Activated CD4-positive, alpha-beta T cell treated with anti-CD3 and anti-CD28 coated beads, Interleukin-2, Interleukin-6, amounts not matched to agents 100 ng/mL and 50 ng/mL, durations not matched to agents 16 hours and 8 hours (primary cell): ENCODE data around the gene MAJIN.
A peak's percentile ranks its signal among the peaks of the same experiment; 100 is the strongest.
"Not testable (repeated sequence)": the region's sequence is repeated elsewhere in the genome, so short reads cannot be mapped to it uniquely, and the experiment has no call there.

Source experiments
- DNase-seq: peaks from one replicate; pipeline ENCODE4 v3.0.0-alpha.2; 2020

The MAJIN gene

DNA sequence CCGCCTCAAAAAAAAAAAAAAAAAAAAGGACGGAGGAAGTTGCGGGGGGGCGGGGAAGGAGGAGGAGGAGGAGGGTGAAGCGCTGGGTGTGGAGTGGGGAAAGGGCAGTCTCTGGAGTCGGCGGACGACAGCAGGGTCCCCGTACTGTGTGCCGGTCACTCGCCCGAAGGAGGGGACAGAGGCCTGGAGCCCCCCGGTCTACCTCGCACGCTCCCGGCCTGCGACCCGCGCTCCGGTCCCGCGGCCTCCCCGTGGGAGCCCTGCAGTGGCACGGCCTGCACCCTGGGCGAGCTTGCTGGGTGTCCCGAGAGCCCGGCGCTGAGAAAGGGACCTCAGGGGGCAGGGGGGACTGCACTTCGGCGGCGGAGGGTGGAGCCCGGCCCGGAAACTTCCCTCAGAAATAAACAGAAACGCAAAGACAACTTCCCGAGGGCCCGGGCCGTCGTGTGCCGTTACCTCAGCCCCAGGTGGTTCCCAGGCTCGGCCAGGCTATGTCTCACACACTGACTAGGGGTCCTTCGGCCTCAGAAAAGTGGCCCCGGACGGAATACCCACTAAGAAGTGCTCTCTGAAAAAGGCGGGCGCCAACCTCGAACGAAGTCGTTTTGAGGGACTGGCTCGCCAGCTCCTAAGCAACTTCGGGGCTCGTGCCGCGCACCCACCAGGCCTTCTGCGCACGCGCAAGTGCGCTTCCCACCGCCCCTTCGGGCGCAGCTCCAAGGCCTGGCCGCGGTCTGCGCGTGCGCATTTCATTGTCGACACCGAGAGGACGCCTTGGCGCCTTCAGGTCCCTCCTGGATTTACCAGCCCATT, at the start of gene MAJIN:
Gene MAJIN, minus strand, starts transcription at position 688 of the 813 bp plus-strand sequence. CDS start 12,703 bp downstream, outside the sequence.
- DNase-seq, result peak; percentile 94

- DNase-seq, result no peak
Observed at GRCh38 chr11:65021509-65021908, 49.6 kb upstream of the MAJIN start.

DNA sequence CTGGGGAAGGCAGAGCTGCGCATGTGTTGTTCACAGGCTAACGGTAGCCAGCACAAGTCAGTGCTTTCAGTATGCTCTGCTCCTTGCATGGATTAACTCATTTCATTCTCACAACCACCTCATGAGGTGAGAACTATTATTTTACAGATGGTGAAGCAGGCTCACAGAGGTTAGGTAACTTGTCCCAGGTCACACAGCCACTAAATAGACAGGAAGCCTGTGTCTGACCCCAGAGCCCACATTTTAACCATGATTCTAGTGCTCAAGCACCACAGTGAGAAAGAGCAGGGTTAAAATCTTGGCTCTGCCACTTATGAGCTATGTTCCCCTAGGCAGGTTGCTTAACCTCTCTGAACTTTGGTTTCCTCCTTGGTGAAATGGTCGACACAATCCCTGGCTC, 49.1 kb upstream of the MAJIN start:
- DNase-seq, result no peak

- no peak for DNase-seq
Observed at GRCh38 chr11:65019824-65020223, 47.9 kb upstream of the MAJIN start.

GRCh38 chr11:65017937-65018336, 46.0 kb upstream of the MAJIN start:
- DNase-seq, result no peak

DNA sequence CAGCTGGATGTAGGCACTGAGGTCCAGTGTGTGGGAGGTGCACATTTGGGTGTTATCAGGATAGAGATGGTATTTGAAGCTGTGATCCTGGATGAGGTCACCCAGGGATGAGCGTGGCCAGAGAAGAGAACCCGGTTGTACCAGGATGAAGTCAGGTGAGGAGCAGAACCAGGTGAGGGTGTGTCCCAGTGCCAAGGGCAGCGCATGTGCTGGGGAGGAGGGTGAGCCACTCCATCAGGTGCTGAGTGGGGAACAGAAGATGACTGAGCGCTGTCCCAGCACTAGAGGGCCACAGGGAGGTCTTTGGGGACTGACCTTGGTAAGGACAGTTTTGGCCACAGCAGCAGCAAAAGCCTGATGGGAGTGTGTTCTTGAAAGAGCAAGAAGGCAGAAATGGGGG, 44.8 kb upstream of the MAJIN start:
- DNase-seq, result no peak

- DNase-seq, result no peak
Observed at GRCh38 chr11:65014726-65015227, 42.9 kb upstream of the MAJIN start.

DNA sequence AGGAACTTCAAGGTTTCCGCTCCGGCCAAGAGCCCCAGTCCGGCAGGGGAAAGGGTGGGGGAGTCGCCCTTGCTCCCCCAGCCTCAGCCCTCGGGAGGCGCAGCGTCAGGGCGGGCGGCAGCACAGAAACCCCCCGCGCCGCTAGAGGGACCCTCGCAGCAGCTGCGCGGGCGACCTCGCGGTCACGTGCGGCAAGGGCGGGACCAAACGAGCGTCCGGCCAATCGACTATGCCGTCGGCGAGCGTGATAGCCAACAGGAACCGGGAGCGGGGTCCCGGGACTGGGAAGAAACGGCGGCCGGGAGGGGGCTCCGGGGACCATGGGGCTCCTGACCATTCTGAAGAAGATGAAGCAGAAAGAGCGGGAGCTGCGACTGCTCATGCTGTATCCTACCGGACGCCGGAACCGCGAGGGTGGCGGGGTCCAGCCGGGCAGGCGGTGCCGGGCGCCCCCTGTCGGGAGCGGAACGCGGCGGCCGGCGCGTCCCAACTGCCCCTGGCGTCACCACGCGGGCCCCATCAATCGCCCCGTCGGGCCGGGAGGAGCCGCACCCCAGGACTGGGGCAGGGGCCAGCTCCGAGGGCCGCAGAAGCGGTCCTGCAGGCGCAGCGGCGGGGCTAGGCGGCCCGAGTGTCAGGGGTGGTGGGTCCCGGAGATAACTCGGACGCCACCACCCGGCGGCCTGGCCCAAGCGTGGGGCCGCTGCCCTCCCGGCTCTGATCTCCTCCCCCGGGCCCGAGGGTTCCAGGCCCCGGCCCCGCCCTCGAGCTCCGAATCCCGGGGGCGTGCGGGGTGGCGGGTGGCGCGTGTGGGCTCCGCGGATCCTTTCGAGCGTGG, 42.2 kb upstream of the MAJIN start, which contains the start of gene ARL2:
Gene ARL2, plus strand, starts transcription at position 273 of the 838 bp plus-strand sequence. Its CDS starts 48 bp downstream, at position 321.
- DNase-seq, result peak; percentile 93

DNA sequence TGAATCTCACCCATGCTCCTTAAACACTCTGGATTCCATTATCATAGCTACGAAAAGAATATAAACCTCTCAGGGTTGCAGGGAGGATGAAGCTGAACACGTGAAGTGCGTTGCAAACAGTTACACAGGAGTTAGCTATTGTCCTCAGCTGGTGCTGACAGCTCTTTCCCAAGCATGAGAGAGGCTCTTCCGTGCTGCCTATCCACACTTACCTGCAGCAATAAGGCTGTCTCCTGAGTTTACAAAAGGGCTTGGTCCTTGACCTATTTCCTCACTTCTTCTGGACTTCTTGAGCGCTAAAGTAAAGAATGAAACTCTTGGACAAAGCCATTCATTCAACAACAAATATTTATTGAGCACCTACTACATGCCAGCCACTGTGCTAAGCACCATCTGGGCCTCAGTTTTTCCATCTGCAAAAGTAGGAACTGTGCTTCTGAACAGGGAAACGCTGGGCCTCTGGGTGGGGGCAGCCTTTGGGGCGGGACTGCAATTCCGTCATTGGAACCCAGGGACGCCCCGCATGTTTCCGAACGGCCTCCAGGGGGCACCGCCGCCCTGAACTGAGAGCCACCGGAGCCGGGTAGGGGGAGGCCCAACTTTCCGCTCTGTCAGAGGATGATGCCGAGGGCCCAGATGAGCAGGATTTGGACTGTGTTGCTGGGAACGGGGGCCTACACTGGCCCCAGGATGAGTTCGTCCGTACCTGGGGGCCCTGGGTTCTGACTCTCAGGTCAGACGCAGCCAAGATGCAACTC, 41.4 kb upstream of the MAJIN start:
- peak; percentile 94 for DNase-seq

GRCh38 chr11:65008873-65009272, 37.0 kb upstream of the MAJIN start:
- no peak for DNase-seq

DNA sequence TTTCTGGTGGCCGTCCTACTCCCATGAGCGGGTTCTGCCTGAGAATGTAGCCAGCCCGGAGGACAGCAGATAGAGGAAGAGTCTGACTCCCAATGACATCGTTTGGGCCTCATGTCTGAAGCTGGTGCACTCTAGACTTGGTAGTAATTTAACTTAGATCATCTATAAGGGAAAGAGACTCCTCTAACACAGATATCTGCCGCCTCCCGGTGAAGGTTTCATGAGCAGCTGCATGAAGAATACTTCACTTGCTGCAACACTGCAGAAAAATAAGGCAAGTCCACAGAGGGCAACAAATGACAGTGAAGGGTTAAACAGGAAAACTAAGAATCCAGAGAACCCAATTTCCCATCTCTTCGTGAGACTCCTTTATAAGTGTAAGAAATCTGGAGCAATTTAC, 36.1 kb upstream of the MAJIN start:
- no peak for DNase-seq

DNA sequence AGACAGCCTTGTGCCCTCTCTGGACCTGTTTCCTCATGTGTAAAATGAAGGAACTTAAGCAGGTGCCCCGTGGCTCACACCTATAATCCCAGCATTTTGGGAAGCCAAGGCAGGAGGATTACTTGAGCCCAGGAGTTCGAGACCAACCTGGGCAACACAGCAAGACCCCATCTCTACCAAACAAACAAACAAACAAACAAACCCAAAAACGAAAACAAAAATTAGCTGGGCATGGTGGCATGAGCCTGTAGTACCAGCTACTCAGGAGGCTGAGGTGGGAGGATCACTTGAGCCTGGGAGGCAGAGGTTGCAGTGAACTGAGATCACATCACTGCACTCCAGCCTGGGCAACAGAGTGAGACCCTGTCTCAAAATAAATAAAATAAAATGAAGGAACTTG, 32.1 kb upstream of the MAJIN start:
- not testable (repeated sequence) for DNase-seq

DNA sequence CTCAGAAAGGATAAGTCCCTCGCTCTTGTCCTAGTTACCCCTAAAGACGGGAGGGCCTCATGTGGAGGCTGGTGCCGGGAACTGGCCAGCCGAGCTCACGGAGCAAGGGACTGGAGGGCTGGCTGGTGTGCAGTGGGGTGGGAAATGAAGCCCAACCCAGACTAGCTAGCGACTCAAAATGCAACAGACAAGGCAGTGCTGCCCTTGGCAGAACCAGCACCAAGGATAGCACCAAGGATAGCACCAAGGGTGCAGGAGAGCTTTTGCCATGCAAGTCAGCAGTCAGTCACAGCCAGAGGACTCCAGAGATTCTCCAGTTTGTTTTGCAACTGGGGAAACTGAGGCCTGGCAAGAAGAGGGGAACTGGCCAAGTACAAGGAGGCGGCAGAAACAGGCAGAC, 31.4 kb upstream of the MAJIN start:
- DNase-seq, result no peak

GRCh38 chr11:65002706-65003105, 30.8 kb upstream of the MAJIN start:
- no peak for DNase-seq

DNA sequence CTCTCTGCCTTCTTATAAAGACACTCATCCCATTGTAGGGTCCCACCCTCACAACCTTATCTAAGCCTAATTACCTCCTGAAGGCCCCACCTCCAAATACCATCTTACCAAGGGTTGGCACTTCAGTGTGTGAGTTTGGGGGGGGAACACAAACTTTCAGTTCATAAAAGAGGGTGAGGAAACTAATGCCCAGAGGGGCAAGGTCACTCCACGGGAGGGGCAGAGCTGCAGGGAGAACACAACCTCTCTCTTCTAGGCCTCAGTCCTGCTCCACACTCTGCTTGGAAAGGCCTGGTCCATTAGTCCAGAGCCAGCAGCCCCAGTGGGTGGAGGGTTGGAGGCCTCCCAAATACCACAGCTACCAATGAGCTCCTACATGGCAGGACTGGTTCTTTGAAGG, 27.6 kb upstream of the MAJIN start:
- no peak for DNase-seq

DNA sequence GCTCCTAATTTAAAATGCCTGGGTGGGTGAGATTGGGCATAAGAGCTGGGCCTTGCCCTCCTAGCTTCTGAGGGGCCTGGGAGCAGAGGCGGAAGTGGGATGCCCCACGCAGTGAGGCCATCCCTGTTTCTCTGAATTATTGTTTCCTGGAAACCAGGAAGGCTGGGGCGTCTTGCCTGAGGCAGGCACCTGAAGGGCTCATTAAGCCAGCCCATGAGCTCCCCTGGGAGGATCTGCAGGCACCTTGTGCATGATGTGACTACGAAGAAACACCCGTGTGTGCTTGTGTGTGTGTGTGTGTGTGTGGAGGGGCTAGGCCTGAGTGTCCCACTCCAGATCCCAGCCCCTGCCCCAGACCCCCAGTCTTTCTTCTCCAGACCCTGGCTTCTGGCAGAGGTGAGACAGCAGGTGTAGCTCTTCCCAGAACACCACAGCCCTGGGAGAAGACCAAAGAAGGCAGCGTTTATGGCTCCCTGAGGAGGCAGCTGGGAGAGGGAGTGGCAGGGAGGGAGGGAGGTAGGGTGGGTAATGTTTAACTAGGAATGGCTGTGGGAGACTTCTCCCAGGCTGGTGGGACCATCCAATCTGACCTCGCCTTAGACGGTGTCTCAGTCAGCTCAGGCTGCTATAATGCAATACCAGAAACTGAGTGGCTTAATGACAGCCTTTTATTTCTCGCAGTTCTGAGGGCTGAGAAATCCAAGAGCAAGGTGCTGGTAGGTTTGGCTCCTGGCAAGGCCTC, 27.0 kb upstream of the MAJIN start:
- peak; percentile 40 for DNase-seq

- peak; percentile 36 for DNase-seq
Observed at GRCh38 chr11:64998141-64998540, 26.2 kb upstream of the MAJIN start.

- DNase-seq, result no peak
Observed at GRCh38 chr11:64996710-64997380, 24.9 kb upstream of the MAJIN start, which contains the start of gene BATF2. BATF2 (minus strand) TSS chr11:64996971; CDS start chr11:64996914, 57 bp downstream.

DNA sequence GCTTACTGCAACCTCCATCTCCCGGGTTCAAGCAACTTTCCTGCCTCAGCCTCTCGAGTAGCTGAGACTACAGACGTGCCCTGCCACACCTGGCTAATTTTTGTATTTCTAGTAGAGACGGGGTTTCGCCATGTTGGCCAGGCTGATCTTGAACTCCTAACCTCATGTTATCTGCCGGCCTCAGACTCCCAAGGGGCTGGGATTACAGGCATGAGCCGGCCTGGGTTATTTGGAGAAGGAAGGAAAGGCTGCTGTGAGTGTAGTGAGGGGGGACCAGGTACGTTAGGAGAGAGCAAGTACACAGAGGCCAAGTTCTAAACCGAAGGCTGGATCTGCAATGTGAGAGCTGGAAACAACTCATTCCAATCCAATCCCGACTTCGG, 24.4 kb upstream of the MAJIN start:
- DNase-seq, result no peak

- no peak for DNase-seq
Observed at GRCh38 chr11:64994318-64994717, 22.4 kb upstream of the MAJIN start.

DNA sequence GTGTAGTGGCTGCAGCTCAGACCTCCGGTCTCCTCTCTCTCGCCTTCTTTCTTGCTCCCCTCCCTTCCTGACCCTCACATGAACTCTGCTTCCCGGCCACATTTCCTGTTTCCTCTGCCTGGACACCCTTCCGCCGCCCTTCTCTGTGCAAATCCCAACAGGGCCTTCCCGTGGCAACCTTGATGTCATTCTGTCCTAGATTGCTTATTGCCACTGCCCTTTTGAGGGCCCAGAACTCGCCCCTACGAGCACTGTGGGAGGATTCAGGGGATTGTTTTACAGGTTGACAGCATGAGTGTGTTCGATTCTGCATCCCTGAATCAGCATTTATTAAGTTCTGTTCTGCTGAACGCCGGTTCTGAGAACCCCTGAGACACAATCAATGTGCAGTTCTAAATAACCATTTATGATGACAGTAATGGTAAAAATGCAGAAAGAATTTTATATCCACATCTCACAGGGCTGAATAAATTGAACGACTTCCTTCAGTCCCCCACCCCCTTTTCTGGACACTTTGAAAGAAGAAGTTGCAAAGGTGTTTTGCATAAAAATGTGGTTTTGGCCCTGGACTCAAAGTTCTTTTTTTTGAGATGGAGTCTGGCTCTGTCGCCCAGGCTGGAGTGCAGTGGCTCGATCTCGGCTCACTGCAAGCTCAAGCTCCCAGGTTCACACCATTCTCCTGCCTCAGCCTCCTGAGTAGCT, 18.5 kb upstream of the MAJIN start:
- DNase-seq, result no peak
